Spleen (tissue), 7 donors: ENCODE data around the gene CLASRP.

Experiments used
- POLR2A ChIP-seq, 3 donors: fragments of 450-650 bp; IDR thresholded peaks; one replicate each; pipeline ENCODE4 v1.5.1; 2017; ENCODE audit warnings: antibody characterized with exemption in 3 of 3, mild to moderate bottlenecking in 1 of 3
- TF ChIP-seq, protein P1 (sequence below), 11 experiments: fragments of 200-600 bp in 7 of 11; fragments of 450-650 bp in 4 of 11; sonication (generic) in 4 of 11; IDR thresholded peaks in 8 of 11; conservative IDR thresholded peaks in 3 of 11; 1 replicate in 7 of 11; 2 replicates in 4 of 11; pipeline versions ENCODE4 v1.4.0 to v1.8.0; 2016 to 2021; ENCODE audit warnings: antibody characterized with exemption in 11 of 11, inconsistent platforms in 4 of 11, mild to moderate bottlenecking in 1 of 11
- donor health status: DM: no; HTN: no; CAD: no; lungs with moderate emphysema.
- donor health status: DM: no; HTN: no; CAD: no.
- donor health status: DM: no; HTN: no; CAD: no.

DNA sequence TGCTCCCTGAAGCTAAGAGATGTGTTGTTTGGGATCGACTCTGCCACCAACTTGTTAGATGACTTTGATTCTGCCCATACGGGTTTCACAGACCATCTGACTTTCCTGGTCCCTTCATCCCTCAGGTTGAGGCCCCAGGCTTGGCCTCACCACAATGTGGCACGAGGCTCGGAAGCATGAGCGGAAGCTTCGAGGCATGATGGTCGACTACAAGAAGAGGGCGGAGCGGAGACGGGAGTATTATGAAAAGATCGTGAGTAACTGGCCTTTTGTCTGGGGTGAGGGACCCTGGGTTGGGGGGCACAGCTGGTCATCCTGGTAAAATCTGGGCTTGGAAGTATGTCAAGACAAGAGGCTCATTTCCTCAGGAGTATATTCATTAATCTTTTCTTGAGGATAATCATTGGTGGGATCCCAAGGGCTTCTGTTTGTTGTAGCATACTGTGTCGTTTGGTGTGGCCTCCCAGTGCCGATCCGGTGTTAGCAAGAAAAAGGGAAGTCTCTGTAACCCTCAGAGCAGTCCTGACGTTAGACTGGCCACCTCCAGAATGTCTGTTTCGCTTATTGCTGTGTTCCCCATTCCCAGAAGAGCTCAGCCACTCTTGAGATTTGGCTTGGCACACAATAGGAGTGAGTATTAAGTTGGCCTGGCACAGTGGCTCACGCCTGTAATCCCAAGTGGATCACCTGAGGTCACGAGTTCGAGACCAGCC lies 1.4 kb downstream of the CLASRP start:
- TF ChIP-seq, protein P1, sequence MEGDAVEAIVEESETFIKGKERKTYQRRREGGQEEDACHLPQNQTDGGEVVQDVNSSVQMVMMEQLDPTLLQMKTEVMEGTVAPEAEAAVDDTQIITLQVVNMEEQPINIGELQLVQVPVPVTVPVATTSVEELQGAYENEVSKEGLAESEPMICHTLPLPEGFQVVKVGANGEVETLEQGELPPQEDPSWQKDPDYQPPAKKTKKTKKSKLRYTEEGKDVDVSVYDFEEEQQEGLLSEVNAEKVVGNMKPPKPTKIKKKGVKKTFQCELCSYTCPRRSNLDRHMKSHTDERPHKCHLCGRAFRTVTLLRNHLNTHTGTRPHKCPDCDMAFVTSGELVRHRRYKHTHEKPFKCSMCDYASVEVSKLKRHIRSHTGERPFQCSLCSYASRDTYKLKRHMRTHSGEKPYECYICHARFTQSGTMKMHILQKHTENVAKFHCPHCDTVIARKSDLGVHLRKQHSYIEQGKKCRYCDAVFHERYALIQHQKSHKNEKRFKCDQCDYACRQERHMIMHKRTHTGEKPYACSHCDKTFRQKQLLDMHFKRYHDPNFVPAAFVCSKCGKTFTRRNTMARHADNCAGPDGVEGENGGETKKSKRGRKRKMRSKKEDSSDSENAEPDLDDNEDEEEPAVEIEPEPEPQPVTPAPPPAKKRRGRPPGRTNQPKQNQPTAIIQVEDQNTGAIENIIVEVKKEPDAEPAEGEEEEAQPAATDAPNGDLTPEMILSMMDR (IDR thresholded peaks at IDR 0.05 in 8 of 11, conservative IDR thresholded peaks at IDR 0.05 in 3 of 11) = no peak
- TF ChIP-seq POLR2A (IDR thresholded peaks at IDR 0.05) = no peak
